H1 (cell line): ENCODE results near the gene S100A13. TPM values are rescaled to one million over a fixed set of nuclear protein-coding genes. Genes with fewer than 3 reads are reported as not detected.

Experiments
- BACH1 ChIP-seq: IDR thresholded peaks from 2 replicates; pipeline ENCODE4 v1.6.1; 2012; ENCODE audit warnings: low read length, improper control_type of control experiment
- MAFK ChIP-seq: IDR thresholded peaks from 2 replicates; pipeline ENCODE4 v1.6.1; 2012; ENCODE audit warnings: low read depth, mild to moderate bottlenecking, improper control_type of control experiment, low read length
- POLR2AphosphoS5 ChIP-seq: IDR thresholded peaks from 2 replicates; pipeline ENCODE4 v1.6.1; 2011; ENCODE audit warnings: low read depth, low read length
- RAD21 ChIP-seq, 2 experiments: IDR thresholded peaks in 1 of 2; conservative IDR thresholded peaks in 1 of 2; 2 replicates each; pipeline ENCODE4 v1.6.1; 2011; ENCODE audit warnings: low read depth in 2 of 2, low read length in 2 of 2, improper control_type of control experiment in 1 of 2, inconsistent platforms in 1 of 2, mild to moderate bottlenecking in 1 of 2, moderate library complexity in 1 of 2
- RBBP5 ChIP-seq: IDR thresholded peaks from 2 replicates; pipeline ENCODE4 v1.7.1; 2012; ENCODE audit warnings: low read depth, mild to moderate bottlenecking, inconsistent platforms, low read length, moderate library complexity, borderline replicate concordance
- SIX5 ChIP-seq: IDR thresholded peaks from 2 replicates; pipeline ENCODE4 v1.6.1; 2011; ENCODE audit warnings: mild to moderate bottlenecking, low read depth, low read length
- polyA plus RNA-seq, 7 experiments: library from polyadenylated mRNA; depleted of rRNA in 3 of 7; stranded (reverse) in 5 of 7; unstranded in 2 of 7; fragments of >200 nt in 5 of 7; fragments of 200-250 nt in 2 of 7; gene quantifications; 1 replicate in 5 of 7; 2 replicates in 1 of 7; 4 replicates in 1 of 7; pipeline versions ENCODE4 v1.2.1 to v1.2.3, GENCODE V29; 2011 to 2013; ENCODE audit warnings: missing spikeins in 2 of 7, mixed read lengths in 2 of 7
- total RNA-seq: library from RNA; stranded (reverse); fragmentation: NEBNext Ultra II Directional; extraction: Animal tissue kit (Norgen Biotek cat#: 25700); gene quantifications from 2 replicates; pipeline ENCODE4 v1.2.1, GENCODE V29; 2021
- TF ChIP-seq, protein P1 (sequence below): fragments of 300-600 bp; sonication (generic); IDR thresholded peaks from 2 replicates; pipeline ENCODE4 v1.7.1; 2012; ENCODE audit warnings: low read length, moderate library complexity, mild to moderate bottlenecking, inconsistent platforms; ENCODE audit not compliant: insufficient replicate concordance
- TF ChIP-seq, protein P2 (sequence below): IDR thresholded peaks from 2 replicates; pipeline ENCODE4 v1.6.1; 2012; ENCODE audit warnings: inconsistent platforms

Gene S100A13
- total and polyA plus RNA-seq, 2 of the 8 experiments (the other 6 are each of a cell fraction or from before 2014, with no cell fraction given): 63.6 to 127 TPM

DNA sequence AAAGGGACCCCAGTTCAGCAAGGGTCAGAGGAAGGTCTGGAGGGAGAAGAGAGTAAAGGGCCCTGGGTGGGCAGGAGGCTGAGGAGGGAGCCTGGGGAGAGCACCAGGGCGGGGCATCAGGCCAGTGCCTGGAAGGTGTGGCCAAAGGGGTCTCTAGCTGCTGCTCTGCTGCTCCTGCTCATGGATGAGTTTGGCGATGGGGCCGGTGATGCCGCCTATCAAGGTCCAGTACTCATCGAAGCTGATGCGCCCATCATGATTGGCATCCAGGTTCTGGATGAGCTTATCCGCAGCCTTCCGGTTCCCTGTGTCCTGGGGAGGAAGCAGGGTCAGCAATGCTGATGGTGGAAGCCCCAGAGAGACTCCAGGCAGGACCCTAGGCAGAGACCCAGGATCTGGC is 19.9 kb downstream of the S100A13 start (continued):
- TF ChIP-seq, protein P1, sequence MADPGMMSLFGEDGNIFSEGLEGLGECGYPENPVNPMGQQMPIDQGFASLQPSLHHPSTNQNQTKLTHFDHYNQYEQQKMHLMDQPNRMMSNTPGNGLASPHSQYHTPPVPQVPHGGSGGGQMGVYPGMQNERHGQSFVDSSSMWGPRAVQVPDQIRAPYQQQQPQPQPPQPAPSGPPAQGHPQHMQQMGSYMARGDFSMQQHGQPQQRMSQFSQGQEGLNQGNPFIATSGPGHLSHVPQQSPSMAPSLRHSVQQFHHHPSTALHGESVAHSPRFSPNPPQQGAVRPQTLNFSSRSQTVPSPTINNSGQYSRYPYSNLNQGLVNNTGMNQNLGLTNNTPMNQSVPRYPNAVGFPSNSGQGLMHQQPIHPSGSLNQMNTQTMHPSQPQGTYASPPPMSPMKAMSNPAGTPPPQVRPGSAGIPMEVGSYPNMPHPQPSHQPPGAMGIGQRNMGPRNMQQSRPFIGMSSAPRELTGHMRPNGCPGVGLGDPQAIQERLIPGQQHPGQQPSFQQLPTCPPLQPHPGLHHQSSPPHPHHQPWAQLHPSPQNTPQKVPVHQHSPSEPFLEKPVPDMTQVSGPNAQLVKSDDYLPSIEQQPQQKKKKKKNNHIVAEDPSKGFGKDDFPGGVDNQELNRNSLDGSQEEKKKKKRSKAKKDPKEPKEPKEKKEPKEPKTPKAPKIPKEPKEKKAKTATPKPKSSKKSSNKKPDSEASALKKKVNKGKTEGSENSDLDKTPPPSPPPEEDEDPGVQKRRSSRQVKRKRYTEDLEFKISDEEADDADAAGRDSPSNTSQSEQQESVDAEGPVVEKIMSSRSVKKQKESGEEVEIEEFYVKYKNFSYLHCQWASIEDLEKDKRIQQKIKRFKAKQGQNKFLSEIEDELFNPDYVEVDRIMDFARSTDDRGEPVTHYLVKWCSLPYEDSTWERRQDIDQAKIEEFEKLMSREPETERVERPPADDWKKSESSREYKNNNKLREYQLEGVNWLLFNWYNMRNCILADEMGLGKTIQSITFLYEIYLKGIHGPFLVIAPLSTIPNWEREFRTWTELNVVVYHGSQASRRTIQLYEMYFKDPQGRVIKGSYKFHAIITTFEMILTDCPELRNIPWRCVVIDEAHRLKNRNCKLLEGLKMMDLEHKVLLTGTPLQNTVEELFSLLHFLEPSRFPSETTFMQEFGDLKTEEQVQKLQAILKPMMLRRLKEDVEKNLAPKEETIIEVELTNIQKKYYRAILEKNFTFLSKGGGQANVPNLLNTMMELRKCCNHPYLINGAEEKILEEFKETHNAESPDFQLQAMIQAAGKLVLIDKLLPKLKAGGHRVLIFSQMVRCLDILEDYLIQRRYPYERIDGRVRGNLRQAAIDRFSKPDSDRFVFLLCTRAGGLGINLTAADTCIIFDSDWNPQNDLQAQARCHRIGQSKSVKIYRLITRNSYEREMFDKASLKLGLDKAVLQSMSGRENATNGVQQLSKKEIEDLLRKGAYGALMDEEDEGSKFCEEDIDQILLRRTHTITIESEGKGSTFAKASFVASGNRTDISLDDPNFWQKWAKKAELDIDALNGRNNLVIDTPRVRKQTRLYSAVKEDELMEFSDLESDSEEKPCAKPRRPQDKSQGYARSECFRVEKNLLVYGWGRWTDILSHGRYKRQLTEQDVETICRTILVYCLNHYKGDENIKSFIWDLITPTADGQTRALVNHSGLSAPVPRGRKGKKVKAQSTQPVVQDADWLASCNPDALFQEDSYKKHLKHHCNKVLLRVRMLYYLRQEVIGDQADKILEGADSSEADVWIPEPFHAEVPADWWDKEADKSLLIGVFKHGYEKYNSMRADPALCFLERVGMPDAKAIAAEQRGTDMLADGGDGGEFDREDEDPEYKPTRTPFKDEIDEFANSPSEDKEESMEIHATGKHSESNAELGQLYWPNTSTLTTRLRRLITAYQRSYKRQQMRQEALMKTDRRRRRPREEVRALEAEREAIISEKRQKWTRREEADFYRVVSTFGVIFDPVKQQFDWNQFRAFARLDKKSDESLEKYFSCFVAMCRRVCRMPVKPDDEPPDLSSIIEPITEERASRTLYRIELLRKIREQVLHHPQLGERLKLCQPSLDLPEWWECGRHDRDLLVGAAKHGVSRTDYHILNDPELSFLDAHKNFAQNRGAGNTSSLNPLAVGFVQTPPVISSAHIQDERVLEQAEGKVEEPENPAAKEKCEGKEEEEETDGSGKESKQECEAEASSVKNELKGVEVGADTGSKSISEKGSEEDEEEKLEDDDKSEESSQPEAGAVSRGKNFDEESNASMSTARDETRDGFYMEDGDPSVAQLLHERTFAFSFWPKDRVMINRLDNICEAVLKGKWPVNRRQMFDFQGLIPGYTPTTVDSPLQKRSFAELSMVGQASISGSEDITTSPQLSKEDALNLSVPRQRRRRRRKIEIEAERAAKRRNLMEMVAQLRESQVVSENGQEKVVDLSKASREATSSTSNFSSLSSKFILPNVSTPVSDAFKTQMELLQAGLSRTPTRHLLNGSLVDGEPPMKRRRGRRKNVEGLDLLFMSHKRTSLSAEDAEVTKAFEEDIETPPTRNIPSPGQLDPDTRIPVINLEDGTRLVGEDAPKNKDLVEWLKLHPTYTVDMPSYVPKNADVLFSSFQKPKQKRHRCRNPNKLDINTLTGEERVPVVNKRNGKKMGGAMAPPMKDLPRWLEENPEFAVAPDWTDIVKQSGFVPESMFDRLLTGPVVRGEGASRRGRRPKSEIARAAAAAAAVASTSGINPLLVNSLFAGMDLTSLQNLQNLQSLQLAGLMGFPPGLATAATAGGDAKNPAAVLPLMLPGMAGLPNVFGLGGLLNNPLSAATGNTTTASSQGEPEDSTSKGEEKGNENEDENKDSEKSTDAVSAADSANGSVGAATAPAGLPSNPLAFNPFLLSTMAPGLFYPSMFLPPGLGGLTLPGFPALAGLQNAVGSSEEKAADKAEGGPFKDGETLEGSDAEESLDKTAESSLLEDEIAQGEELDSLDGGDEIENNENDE: no peak
- TF ChIP-seq SIX5 (no peak), RAD21 (IDR thresholded peaks at IDR 0.05 in 1 of 2, conservative IDR thresholded peaks at IDR 0.05 in 1 of 2; ENCODE audit: low read depth in 2 of 2, low read length in 2 of 2) (no peak), BACH1 (no peak), RBBP5 (no peak), MAFK (no peak), POLR2AphosphoS5 (no peak)
- TF ChIP-seq, protein P2, sequence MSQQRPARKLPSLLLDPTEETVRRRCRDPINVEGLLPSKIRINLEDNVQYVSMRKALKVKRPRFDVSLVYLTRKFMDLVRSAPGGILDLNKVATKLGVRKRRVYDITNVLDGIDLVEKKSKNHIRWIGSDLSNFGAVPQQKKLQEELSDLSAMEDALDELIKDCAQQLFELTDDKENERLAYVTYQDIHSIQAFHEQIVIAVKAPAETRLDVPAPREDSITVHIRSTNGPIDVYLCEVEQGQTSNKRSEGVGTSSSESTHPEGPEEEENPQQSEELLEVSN: no peak
